RWPE1 (cell line): ENCODE data around the gene NQO2.

Experiments
- CTCF ChIA-PET: fragments of 350-600 bp; sonication (Branson Sonifier 250); formaldehyde crosslinking; extraction: SDS; loops from one replicate; lab custom pipeline; 2021; lab: Yijun Ruan, JAX
- POLR2A ChIA-PET: fragments of 400-600 bp; formaldehyde crosslinking; extraction: SDS; loops from one replicate; lab custom pipeline; 2020; ENCODE audit warnings: antibody characterized with exemption; ENCODE audit not compliant: low non-redundant PET; lab: Yijun Ruan, JAX
- DNase-seq: peaks from one replicate; pipeline ENCODE4 v3.0.0; 2012; ENCODE audit warnings: low spot score
- H3K27ac ChIP-seq: fragments of 450-650 bp; 2 replicates; pipeline ENCODE4 v1.5.1; 2017
- CTCF ChIP-seq: fragments of 450-650 bp; conservative IDR thresholded peaks from 2 replicates; pipeline ENCODE4 v1.5.1; 2017; ENCODE audit warnings: low read depth, mild to moderate bottlenecking

The NQO2 gene

DNA sequence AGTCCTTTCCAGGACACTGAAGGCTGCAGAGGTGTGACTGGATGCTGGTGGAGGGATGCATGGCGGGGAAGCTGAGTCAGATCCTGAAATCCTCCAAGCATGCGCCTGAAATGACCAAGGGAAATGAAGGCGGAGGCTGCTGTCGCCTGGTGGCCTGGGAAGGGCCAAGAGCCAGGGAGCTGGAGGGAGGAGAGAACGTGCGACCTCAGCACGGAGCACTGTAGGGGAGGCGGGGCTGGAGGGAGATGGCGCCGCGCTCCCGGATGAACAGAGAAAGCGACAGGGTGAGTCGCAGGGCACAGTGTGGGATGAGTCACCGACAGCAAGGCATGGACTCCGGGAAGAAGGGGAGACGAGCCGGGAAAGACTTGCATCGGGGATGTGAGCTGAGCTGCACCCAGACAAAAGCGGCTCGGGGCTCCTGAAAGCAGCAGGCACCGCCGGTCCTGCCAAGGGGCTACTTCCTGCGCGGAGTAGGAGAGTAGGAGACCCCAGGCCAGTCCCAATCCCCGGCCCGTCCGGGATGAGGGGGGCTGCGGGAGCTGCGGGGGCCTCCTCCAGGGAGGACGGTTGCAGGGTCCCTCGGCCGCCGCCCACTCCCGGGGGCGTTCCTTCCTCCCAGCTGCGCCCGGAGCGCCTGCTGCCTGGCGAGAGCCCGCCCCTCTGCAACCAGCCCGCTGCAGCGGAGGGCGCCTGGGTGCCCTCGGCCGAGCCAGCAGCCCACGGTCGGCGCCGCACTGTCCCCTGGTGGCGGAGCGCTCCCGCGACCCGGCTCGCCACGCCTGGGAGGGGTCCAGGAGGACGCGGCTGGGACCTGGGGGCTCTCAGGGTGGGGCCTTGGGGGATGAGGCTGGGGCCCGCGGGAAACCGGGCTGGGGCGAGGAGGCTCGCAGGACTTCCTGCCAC lies 11.0 kb upstream of the NQO2 start:
- ChIA-PET CTCF (interaction anchor here (0.6 to 2.1 kb wide), 15 partner anchors 9 to 251 kb away, joined by 3 to 15 read pairs (median 4); no protein-coding TSS in a partner anchor), POLR2A (interaction anchor here (0.7 to 1.3 kb wide), 5 partner anchors 9 to 1434 kb away, joined by 3 to 5 read pairs (median 3); partner anchors contain the start of genes RIPK1 and WRNIP1)
- DNase-seq: peak; percentile 72
- TF ChIP-seq CTCF: peak; percentile 89
- H3K27ac ChIP-seq: peak overlapping the region; percentile 100

GRCh38 chr6:2989332-2990247 lies 10.1 kb upstream of the NQO2 start:
- peak; percentile 55 for TF ChIP-seq CTCF
- H3K27ac ChIP-seq: peak overlapping the region; percentile 100
- DNase-seq: peak; percentile 76
- ChIA-PET POLR2A (interaction anchor here (0.5 to 1.3 kb wide), 5 partner anchors 21 to 185 kb away, joined by 3 to 5 read pairs (median 3); partner anchors contain the start of genes RIPK1 and SERPINB1), CTCF (interaction anchor here (0.6 to 2.1 kb wide), 7 partner anchors 10 to 143 kb away, joined by 3 to 15 read pairs (median 4); no protein-coding TSS in a partner anchor)

- DNase-seq: no peak
These were observed 9.3 kb upstream of the NQO2 start for GRCh38 chr6:2990248-2990931.

DNA sequence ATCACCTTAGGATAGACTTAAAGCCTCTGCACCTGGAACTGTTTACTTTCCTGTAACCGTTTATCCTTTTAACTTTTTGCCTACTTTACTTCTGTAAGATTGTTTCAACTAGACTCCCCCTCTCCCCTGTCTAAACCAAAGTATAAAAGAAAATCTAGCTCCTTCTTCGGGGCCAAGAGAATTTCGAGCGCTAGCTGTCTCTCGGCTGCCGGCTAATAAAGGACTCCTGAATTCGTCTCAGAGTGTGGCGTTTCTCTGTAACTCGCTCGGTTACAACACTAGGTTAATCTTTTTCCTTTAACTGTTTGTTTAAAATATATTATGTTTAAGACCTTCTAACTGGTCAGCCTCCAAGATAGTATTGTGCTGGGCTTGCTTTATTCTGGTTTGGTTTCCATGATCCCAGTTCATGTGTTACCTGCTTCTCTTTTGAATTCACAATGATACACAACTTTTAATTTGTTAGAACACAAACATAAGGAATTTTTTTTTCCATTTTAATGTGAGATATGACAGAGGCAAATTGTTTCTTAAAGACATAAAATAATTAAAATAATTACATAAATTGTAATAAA lies 8.7 kb upstream of the NQO2 start:
- ChIA-PET CTCF (interaction anchor here (0.7 kb wide), 1 partner anchor 144 kb away, joined by 3 read pairs; no protein-coding TSS in a partner anchor), POLR2A (interaction anchor here (0.5 kb wide), 1 partner anchor 33 kb away, joined by 3 read pairs; no protein-coding TSS in a partner anchor)

More at GRCh38 chr6:2990248-2990931, 9.3 kb upstream of the NQO2 start:
- CTCF ChIA-PET: interaction anchor here (0.7 to 2.1 kb wide), 3 partner anchors 11 to 144 kb away, joined by 3 to 15 read pairs (median 3); no protein-coding TSS in a partner anchor
- POLR2A ChIA-PET: interaction anchor here (0.5 to 0.6 kb wide), 3 partner anchors 34 to 186 kb away, joined by 3 read pairs; no protein-coding TSS in a partner anchor
- H3K27ac ChIP-seq: peak overlapping the region; percentile 100
- TF ChIP-seq CTCF: no peak

More for the DNA sequence above, 8.7 kb upstream of the NQO2 start:
- no peak for DNase-seq
- TF ChIP-seq CTCF: no peak
- H3K27ac ChIP-seq: peak overlapping the region; percentile 100
